Measurements from ENCODE around the gene ERVW-1. TPM values are rescaled to one million over a fixed set of nuclear protein-coding genes. Genes with fewer than 3 reads are reported as not detected.

Gene ERVW-1
- total and polyA plus RNA-seq, 2 of the 13 experiments (the other 11 are each of a cell fraction or from before 2014, with no cell fraction given): not detected

- Histone ChIP-seq H3K79me2 (ENCODE audit: insufficient read depth, low read length) (no peaks in the 10 kb centered on the region), H4K20me1 (ENCODE audit: insufficient read depth, low read length) (no peaks in the 10 kb centered on the region), H3K4me2 (ENCODE audit: low read depth, low read length) (no peak overlapping the region), H3K4me3 (replicated peaks in 1 of 3; ENCODE audit: insufficient read depth in 1 of 3, low read depth in 2 of 3, low read length in 3 of 3) (no peak overlapping the region), H2AFZ (ENCODE audit: low read length) (no peak overlapping the region), H3K36me3 (replicated peaks in 1 of 2; ENCODE audit: control insufficient read depth in 1 of 2, insufficient read depth in 2 of 2, low read length in 2 of 2) (no peaks in the 10 kb centered on the region), H3K9me3 (ENCODE audit: low read length) (no peaks in the 10 kb centered on the region), H3K9ac (ENCODE audit: insufficient read depth, low read depth, low read length) (no peak overlapping the region), H3K27ac (ENCODE audit: extremely low read length, insufficient read depth, low read length) (no peak overlapping the region), H3K4me1 (ENCODE audit: insufficient read depth, low read length) (peaks cover 14% of the 10 kb centered on the region), H3K27me3 (ENCODE audit: control insufficient read depth in 1 of 2, insufficient read depth in 2 of 2, low read length in 2 of 2) (no peaks in the 10 kb centered on the region)
- ChIA-PET POLR2A (no interaction called here), CTCF (ENCODE audit: low intra/inter-chr PET ratio, low total read pairs) (no interaction called here)
- intact Hi-C loops (cut with micrococcal nuclease; ENCODE audit: unreplicated experiment) (loop anchor here (5.0 kb wide), 1 partner anchor 385 kb away; no protein-coding TSS in a partner anchor), in situ Hi-C loops (cut with HindIII; ENCODE audit: extremely low pct_ligation_motif_present, low pct_unique_long_range_greater_than_20kb) (loop anchor here (25.0 kb wide), 1 partner anchor 635 kb away; no protein-coding TSS in a partner anchor)
- BruUV-seq (replicated peaks): no TSS peak
- WGBS (ENCODE audit: low lambda C conversion rate): 62% methylated on average over 3 of the region's 3 CpGs
- TF ChIP-seq TFE3 (CRISPR knock-in tag; IDR thresholded peaks at IDR 0.05): no peak
- no peak for TF ChIP-seq NCOA1 (CRISPR knock-in tag; IDR thresholded peaks at IDR 0.05)
- TF ChIP-seq ZNF326 (CRISPR knock-in tag; IDR thresholded peaks at IDR 0.05; ENCODE audit: borderline replicate concordance): no peak
- no peak for TF ChIP-seq NR2F1 (CRISPR knock-in tag; IDR thresholded peaks at IDR 0.05)
- TF ChIP-seq ZNF44 (CRISPR knock-in tag; IDR thresholded peaks at IDR 0.05): no peak
- TF ChIP-seq ZNF557 (CRISPR knock-in tag; IDR thresholded peaks at IDR 0.05): no peak
- TF ChIP-seq SMARCC2 (IDR thresholded peaks at IDR 0.05): no peak
- TF ChIP-seq KDM6A (CRISPR knock-in tag; IDR thresholded peaks at IDR 0.05; ENCODE audit: low read depth): no peak
- TF ChIP-seq ZC3H13 (CRISPR knock-in tag; IDR thresholded peaks at IDR 0.05): no peak
- no peak for TF ChIP-seq FOXC1 (CRISPR knock-in tag; IDR thresholded peaks at IDR 0.05; ENCODE audit: borderline replicate concordance)
- TF ChIP-seq NFAT5 (CRISPR knock-in tag; IDR thresholded peaks at IDR 0.05): no peak
- TF ChIP-seq ZNF333 (CRISPR knock-in tag; IDR thresholded peaks at IDR 0.05; ENCODE audit: borderline replicate concordance): no peak
- no peak for TF ChIP-seq PRDM10 (CRISPR knock-in tag; IDR thresholded peaks at IDR 0.05; ENCODE audit: low read depth)
- TF ChIP-seq HNRNPLL (IDR thresholded peaks at IDR 0.05; ENCODE audit: low read depth, low read length, poor library complexity, severe bottlenecking): no peak
- TF ChIP-seq NFE2 (CRISPR knock-in tag; IDR thresholded peaks at IDR 0.05): no peak
- no peak for FAIRE-seq
- DNase-seq (ENCODE audit: low spot score): no peak
- no peak for ATAC-seq
Measured at GRCh38 chr7:92427193-92427592, 50.6 kb downstream of the ERVW-1 start.
